GM18505 (cell line): Measurements from ENCODE around the gene ACO2.
"Not testable (repeated sequence)": the region's sequence is repeated elsewhere in the genome, so short reads cannot be mapped to it uniquely, and the experiment has no call there.

Source experiments
- ATAC-seq: cut with Tn5 transposase; IDR thresholded peaks from one replicate; pipeline ENCODE4 v1.9.1; 2021; ENCODE audit not compliant: unreplicated experiment
- POLR2A ChIP-seq: IDR thresholded peaks from 4 replicates; pipeline ENCODE4 v1.6.1; 2011; ENCODE audit warnings: borderline replicate concordance; ENCODE audit not compliant: insufficient read depth, insufficient read length; ENCODE audit errors: extremely low read depth

Gene ACO2

GRCh38 chr22:41560095-41560471 is 91.2 kb downstream of the ACO2 start:
- TF ChIP-seq POLR2A = no peak
- no peak for ATAC-seq

GRCh38 chr22:41561335-41561734 is 92.4 kb downstream of the ACO2 start:
- ATAC-seq = no peak
- TF ChIP-seq POLR2A = no peak

GRCh38 chr22:41561788-41562187 is 92.9 kb downstream of the ACO2 start:
- TF ChIP-seq POLR2A = no peak
- ATAC-seq = no peak

- no peak for ATAC-seq
- TF ChIP-seq POLR2A = no peak
Measured at GRCh38 chr22:41562461-41562860, 93.5 kb downstream of the ACO2 start.

GRCh38 chr22:41563051-41563711 is 94.3 kb downstream of the ACO2 start:
- TF ChIP-seq POLR2A = no peak
- ATAC-seq = no peak

- TF ChIP-seq POLR2A = no peak
- no peak for ATAC-seq
Measured at GRCh38 chr22:41564563-41564962, 95.6 kb downstream of the ACO2 start.

- ATAC-seq = no peak
- no peak for TF ChIP-seq POLR2A
Measured at GRCh38 chr22:41565403-41566054, 96.6 kb downstream of the ACO2 start.

- no peak for ATAC-seq
- no peak for TF ChIP-seq POLR2A
Measured at GRCh38 chr22:41567512-41567768, 98.5 kb downstream of the ACO2 start.

- no peak for TF ChIP-seq POLR2A
- no peak for ATAC-seq
Measured at GRCh38 chr22:41568811-41569210, 99.9 kb downstream of the ACO2 start.

- ATAC-seq = no peak
- no peak for TF ChIP-seq POLR2A
Measured at GRCh38 chr22:41570221-41570620, 101.3 kb downstream of the ACO2 start.

GRCh38 chr22:41571786-41572185 is 102.9 kb downstream of the ACO2 start:
- ATAC-seq = no peak
- TF ChIP-seq POLR2A = no peak

GRCh38 chr22:41572305-41572704 is 103.4 kb downstream of the ACO2 start:
- ATAC-seq = not testable (repeated sequence)

- TF ChIP-seq POLR2A = no peak
- ATAC-seq = no peak
Measured at GRCh38 chr22:41573677-41574076, 104.8 kb downstream of the ACO2 start.

- no peak for ATAC-seq
- TF ChIP-seq POLR2A = no peak
Measured at GRCh38 chr22:41574847-41575381, 106.0 kb downstream of the ACO2 start.
